ENCODE data around the gene ITGA3. TPM values are rescaled to one million over a fixed set of nuclear protein-coding genes. Genes with fewer than 3 reads are reported as not detected.

Gene ITGA3
- total RNA-seq, 1 donor from 2014 or later: 222 TPM

GRCh38 chr17:50067996-50068395 is 12.1 kb downstream of the ITGA3 start:
- no peak for TF ChIP-seq CTCF (IDR thresholded peaks at IDR 0.05)
- no peak for DNase-seq (ENCODE audit: low spot score in 2 of 2)
- intact Hi-C loops (cut with DNase I): no loop called here
- Histone ChIP-seq H3K27ac (peak overlapping the region; percentile 35 to 97), H3K27me3 (no peaks in the 10 kb centered on the region), H3K9me3 (no peaks in the 10 kb centered on the region), H3K36me3 (peaks cover 51 to 64% of the 10 kb centered on the region in 2 donors), H3K4me3 (no peak overlapping the region), H3K4me1 (peaks cover 18 to 38% of the 10 kb centered on the region in 2 donors)

- no peaks in the 10 kb centered on the region for H3K9me3 ChIP-seq
- H3K27ac ChIP-seq: no peak overlapping the region
- DNase-seq (ENCODE audit: low spot score in 2 of 2): no peak
- TF ChIP-seq CTCF (IDR thresholded peaks at IDR 0.05): no peak
- peaks cover 82 to 88% of the 10 kb centered on the region in 2 donors for H3K36me3 ChIP-seq
- intact Hi-C loops (cut with DNase I): no loop called here
- H3K4me1 ChIP-seq: peaks cover 0 to 9% of the 10 kb centered on the region in 2 donors
- H3K4me3 ChIP-seq: no peak overlapping the region
- H3K27me3 ChIP-seq: no peaks in the 10 kb centered on the region
Measured at GRCh38 chr17:50070908-50071680, 15.2 kb downstream of the ITGA3 start.

GRCh38 chr17:50071692-50072091 is 15.8 kb downstream of the ITGA3 start:
- H3K36me3 ChIP-seq: peaks cover 88 to 94% of the 10 kb centered on the region in 2 donors
- no peaks in the 10 kb centered on the region for H3K9me3 ChIP-seq
- H3K27me3 ChIP-seq: no peaks in the 10 kb centered on the region
- peaks cover 0 to 4% of the 10 kb centered on the region in 2 donors for H3K4me1 ChIP-seq
- H3K27ac ChIP-seq: no peak overlapping the region
- DNase-seq (ENCODE audit: low spot score in 2 of 2): no peak
- intact Hi-C loops (cut with DNase I): no loop called here
- no peak for TF ChIP-seq CTCF (IDR thresholded peaks at IDR 0.05)
- H3K4me3 ChIP-seq: no peak overlapping the region

DNA sequence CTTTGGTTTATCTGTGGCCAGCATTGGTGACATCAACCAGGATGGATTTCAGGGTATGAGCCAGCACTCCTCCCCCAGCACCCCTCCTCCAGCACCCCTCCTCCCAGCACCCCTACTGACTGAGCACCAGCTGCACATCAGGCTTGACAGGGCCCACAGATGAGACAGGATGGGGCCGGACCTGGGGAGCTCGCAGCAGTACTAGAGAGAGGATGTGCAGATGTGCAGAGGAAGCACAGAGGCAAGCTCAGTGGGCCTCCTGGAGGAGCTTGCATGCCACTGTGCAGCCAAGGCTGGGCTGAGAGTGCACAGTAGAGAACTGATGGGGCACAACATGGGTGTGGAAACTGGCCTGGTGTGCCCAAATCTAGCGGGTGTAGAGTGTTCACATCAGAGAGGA is 16.2 kb downstream of the ITGA3 start:
- Histone ChIP-seq H3K27me3 (no peaks in the 10 kb centered on the region), H3K27ac (peak overlapping the region in 1 of 2 donors; percentile 28), H3K36me3 (peaks cover 93 to 94% of the 10 kb centered on the region in 2 donors), H3K4me1 (no peaks in the 10 kb centered on the region), H3K9me3 (no peaks in the 10 kb centered on the region), H3K4me3 (no peak overlapping the region)
- no peak for DNase-seq (ENCODE audit: low spot score in 2 of 2)
- no peak for TF ChIP-seq CTCF (IDR thresholded peaks at IDR 0.05)
- intact Hi-C loops (cut with DNase I): no loop called here

GRCh38 chr17:50072925-50073324 is 17.0 kb downstream of the ITGA3 start:
- H3K9me3 ChIP-seq: no peaks in the 10 kb centered on the region
- no peak for DNase-seq (ENCODE audit: low spot score in 2 of 2)
- no peaks in the 10 kb centered on the region for H3K27me3 ChIP-seq
- no peaks in the 10 kb centered on the region for H3K4me1 ChIP-seq
- H3K36me3 ChIP-seq: peaks cover 97 to 98% of the 10 kb centered on the region in 2 donors
- no peak overlapping the region for H3K4me3 ChIP-seq
- TF ChIP-seq CTCF (IDR thresholded peaks at IDR 0.05): no peak
- H3K27ac ChIP-seq: peak overlapping the region in 1 of 2 donors; percentile 28
- intact Hi-C loops (cut with DNase I): no loop called here
